Stimulated activated CD8-positive, alpha-beta memory T cell treated with anti-CD3 and anti-CD28 coated beads, Interleukin-15, amount 100 ng/mL, for 24 hours (primary cell): Measurements from ENCODE around the gene DAPK1.

Experiments used
- DNase-seq: peaks from one replicate; pipeline ENCODE4 v3.0.0-alpha.2; 2020; ENCODE audit warnings: low read depth

Gene DAPK1

DNA sequence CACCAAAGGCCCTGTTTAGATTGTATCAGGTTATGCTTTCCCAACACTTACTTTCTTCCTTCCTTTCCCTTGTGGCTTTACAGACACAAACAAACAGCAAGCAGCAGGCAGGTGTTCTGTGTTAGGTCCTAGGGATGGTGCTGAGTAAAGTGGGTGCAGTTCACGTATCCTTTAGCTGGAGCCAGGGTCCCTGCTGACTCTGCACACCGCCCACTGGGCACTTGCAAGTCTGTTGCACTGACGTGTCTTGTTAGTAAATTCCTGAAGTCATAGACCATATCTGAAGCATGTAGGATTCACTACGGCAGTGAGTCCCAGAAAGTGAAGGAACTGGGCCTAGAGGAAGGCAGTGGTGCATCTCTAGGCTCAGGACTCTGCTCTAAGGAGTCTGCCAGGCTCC, 96.5 kb downstream of the DAPK1 start:
- no peak for DNase-seq

DNA sequence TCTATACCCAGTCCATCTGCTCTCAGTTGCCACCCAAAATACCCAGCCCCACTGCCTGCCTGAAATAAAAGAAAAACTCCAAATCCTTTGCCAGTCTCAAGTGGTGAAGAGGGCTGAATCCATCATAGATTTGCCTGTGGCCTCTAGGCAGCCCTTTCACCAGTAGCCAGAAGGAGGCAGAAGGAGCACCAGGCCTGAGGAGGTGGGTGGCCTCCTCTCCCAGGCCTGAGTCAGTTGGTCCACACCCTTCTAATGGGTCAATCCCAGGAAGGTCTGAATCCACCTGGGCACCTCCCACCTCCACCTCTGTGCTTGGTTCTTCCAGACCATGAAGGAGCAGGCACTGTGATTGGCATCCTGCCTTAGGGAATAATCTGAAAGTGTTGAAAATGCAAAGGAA, 97.0 kb downstream of the DAPK1 start:
- DNase-seq, result no peak

DNA sequence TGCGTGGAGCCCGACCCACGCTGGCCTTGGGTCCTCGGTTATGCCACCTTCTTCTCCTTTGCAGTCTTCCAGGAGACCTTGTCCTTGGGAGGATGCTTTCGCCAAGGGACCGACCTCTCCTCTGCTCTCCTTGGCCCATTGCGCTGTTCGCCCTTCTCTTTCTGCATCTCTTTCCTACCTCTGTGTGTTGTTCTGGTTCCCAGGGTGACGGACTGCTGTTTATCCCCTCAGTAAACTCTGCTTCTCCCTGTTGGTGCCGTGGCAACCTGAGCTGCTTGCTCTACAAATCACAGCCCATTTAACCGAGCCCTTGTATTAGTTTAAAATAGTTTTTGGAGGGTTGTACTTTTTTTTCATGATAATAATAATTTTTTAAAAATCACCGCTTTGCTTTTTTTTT, 97.9 kb downstream of the DAPK1 start:
- no peak for DNase-seq

DNA sequence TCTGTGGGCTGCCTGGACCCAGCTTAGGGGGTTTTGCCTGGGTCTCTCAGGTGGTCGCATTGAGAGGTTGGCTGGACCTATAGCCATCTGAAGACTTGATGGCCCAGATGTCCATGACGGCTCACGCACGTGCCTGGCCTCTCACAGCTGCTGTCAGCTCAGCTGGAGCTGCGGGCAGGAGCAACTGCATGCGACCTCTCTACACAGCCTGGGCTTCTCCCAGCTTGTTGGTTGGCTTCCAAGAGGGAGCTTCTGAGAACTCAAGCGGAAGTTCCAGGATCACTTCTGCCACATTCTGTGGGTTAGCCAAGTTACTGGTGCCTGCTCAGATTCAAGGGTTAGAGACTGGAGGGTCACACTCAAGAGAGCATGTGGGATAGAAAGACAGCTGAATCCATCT, 99.2 kb downstream of the DAPK1 start:
- no peak for DNase-seq

DNA sequence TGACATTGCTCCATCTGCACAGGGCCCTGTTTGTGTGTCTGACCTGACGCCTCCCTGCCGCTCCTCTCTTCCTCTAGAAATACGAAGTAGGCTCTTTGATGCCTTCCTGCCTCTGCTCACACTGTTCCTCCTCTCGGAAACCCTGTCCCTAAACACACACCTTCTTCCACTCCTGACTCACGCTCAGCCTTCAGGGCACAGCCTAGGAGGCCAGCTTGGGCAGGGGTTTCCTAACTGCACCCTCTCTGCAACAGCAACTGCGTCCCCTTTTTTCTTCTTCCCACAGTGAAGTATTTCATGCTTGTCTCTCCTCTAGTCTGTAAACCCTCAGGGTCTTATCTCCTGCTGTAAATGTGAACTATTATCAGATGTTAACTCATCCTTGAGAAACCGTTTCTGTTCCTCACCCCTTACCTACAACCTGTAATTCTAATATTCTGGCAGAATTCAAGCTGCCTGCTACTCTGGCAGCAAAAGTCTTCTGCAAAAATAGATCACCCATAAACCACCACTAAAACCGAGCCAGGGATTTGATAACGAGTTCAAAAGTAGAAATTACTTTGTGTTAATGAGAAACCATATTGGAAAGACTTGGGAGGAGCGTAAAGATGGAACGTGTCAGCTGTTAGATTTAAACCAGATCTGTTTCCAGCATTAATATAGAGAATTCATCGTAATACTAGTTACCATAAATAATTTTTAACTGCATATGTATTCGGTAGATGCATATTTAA, 100.2 kb downstream of the DAPK1 start:
- DNase-seq, result no peak

DNA sequence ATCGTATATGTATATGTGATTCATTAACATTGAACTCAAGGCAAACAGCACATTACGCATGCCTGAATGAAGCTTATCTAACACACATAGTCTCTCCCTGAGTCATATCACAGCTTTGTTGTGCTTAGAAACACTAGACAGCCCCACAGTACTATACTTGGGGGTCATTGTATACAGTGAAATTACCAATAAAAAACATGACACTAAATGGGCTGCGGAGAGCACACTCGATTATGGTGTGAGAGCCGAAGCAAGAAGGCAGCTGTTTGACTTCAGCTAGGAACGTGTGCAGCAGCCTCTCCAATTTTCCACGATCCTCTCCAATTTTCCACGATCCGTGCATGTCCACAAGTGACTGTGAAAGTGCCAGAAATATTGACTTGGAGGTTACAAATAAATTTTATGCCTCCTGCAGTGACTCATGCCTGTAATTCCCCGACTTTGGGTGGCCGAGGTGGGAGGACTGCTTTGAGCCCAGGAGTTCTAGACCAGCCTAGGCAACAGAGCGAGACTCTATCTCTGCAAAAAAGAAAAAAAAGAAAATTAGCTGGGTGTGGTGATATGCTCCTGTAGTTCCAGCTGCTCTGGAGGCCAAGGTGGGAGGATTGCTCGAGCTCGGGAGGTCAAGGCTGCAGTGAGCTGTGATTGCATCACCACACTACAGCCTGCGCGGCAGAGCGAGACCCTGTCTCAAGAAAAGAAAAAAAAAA, 102.4 kb downstream of the DAPK1 start:
- no peak for DNase-seq

DNA sequence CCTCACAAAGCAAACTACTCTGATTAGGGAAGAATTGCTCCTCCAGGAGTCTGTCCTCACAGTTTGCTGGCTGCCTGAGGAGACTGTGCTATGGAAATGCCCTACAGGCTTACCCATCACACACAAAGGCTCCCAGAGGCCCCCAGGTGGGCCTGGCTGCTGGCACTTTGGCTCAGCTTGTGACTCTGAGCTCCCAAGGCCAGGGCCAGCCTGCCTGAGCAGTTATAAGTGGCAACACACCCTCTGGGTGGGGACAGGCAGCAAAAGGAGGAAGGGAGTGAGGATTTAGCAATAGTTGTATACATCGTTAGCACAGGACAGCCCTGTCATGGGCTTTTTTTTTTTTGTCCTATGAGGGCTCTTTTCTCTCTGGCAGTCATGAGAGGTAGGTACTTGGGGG, 103.5 kb downstream of the DAPK1 start:
- DNase-seq, result no peak

DNA sequence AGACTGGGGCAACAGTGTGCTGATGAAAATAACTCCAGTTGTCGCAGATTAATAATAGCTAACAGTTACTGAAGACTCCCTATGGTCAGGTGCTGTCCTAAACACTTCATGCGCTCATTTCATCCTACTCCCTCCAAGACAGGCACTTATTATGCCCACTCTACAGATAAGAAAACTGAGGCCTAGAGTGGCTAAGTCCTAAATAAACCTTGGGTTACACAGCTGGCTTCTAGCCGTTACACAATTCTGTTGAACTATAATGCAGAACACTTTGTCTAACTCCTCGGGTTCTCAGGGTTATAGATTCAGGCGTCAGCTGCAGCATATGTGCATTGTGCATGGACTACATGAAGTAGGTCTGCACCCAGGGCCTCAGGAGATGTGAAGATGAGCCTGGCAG, 103.9 kb downstream of the DAPK1 start:
- DNase-seq, result no peak

DNA sequence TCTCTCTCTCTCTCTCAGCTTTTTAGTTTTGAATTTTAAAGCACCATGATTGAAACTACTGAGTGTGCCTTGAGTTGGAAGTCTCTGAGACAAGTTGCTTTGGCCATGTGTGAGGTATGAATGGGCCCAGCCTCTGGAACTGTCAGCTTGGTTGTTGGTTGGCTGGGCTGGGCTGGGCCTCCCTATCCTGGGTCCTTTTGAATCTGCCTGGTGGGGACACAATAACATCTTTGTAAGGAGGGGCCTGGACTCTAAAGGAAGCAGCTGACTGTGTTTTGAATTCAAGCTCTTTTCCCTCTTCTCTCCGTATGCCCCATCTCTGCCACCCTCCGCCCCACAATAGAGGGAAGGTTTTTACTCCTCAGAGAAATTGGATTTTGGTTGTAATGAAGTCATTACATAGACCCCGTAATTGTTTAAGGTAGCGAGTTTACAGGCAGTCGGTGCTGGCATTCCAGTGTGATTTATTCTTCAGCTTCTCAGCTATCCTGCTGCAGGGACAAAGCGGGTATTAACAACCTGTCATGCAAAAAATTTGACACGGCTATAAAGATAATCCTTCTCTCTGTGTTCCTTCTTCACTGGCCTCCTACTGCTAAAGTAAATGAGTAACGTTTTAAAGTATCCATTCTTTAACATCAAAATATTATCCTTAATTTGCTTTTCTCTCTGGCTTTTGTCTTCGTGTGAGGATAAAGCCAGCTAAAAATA, 105.4 kb downstream of the DAPK1 start:
- no peak for DNase-seq

DNA sequence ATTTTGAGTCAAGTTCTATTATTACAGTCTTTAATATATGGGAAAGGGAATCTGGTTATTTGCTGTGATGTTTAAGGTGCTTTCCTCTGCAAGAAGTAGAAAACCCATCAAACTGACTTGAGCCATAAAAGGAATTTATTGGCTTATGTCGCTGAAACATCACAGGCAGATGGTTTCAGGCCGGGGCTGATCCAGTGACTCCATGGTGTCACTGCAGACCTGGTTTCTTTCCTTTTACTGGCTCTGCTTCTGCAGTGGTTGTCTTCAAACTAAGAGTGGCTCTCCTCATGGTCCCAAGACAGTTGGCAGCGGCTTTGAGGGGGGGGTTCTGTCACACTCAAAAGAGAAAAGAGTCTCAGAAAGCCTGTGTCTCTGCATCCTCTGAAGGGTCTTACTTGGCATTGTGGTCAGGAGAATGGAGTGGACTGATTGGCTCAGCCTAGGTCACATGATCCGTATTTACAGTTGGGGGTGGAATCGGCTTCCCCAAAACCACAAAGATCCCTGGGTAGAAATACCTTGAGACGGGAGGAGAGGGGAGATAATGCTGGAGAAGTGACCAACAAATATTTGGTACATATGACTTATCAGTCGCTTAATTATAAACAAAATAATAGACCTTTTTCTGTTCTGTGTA, 106.3 kb downstream of the DAPK1 start:
- DNase-seq, result no peak

DNA sequence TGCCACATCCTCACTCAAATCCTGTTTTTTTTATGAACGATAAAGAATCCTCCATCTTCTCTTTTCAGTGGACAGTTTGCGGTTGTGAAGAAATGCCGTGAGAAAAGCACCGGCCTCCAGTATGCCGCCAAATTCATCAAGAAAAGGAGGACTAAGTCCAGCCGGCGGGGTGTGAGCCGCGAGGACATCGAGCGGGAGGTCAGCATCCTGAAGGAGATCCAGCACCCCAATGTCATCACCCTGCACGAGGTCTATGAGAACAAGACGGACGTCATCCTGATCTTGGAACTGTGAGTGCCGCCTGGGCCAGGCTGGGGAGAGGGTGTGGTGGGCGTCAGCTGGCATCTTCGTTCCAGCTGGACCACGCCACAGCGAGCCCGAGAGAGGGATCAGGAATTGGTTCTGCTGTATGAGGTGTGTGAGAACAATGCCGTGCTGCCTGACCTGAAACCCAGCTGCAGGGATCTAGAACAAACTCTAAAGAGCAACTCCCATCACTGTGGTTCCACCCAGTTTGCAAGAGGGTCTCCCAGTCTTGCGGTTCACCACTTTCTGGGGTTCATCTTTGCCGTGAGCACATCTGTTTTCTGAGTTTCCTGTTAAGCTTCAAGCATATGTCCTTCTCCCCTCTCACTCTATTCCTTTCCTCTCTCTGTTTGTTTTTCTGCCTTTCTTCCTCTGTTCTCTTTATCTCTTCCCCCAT, 107.4 kb downstream of the DAPK1 start:
- no peak for DNase-seq

DNA sequence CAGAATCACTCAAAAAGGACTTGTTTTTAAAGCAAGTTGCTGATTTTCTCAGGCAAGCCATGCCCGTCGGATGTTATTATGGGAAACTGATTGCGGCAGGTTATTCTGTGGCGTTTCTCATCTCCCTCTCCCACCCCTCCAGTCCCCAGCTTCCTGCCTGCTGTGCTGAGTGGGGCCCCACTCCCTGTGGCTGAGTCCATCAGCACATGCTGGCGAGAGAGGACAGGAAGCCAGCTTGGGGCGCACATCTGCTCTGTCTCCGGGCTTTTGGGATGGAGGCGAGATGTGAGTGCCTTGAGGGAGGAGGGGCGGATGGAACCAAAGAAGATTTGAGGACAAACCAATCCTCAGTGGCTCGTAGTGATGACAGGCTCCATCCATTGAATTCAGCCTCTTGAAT, 108.0 kb downstream of the DAPK1 start:
- DNase-seq, result no peak

DNA sequence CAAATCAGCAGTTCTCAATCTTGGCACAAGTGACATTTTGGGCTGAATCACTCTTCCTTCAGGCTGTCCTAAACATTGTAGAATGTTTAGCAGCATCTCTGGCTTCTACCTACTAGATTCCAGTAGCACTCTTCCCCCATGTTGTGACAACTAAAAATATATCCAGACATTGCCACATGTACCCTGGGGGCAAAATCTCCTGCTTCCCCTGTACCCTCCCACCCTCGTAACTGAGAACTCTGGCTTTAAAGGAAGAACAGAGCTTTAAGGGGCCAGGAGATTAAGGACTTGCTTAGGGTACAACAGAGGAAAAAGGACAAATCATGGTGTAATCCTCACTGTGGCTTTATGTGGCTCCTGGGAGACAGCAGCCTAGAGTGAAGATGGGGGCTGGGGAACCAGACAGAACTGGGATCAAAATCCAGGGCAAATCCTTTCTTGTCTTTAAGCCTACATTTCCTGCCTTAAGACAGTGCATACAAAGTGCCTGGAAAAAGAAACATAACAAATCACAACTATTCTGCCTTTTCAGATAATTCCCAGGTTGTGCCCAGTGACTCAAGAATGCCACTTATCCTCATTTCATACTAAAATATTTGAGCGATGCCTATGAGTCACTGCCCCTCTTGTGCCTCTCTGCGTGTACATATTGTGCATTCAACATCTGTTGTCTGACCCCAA, 109.3 kb downstream of the DAPK1 start:
- no peak for DNase-seq

DNA sequence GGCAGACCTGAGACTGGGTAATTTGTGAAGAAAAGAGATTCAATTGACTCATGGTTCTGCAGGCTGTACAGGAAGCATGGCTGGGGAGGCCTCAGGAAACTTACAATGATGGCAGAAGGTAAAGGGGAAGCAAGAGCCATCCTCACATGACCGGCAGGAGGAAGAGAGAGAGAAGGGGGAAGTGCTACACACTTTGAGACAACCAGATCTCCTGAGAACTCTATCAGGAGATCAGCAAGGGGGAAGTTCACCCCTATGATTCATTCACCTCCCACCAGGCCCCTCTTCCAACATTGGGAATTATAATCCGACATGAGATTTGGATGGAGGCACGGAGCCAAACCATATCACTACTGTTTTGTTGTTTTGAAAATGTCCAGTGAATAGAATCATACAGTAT, 110.2 kb downstream of the DAPK1 start:
- no peak for DNase-seq

DNA sequence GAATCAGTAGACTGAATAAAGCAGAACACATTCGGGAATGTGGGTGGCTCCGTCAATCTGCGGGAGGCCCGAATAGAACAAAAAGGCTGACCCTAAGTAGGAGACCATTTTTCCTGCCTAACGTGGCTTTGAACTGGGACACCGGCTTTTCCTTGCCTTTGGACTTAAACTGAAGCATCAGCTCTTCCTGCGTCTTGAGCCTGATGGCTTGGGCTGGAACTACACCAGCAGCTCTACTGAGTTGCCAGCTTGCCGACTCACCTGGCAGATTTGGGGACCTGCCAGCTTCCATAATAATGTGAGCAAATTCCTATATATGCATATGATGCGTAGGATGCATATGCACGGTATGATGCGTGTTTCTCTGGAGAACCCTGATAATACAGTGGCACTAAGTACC, 111.3 kb downstream of the DAPK1 start:
- no peak for DNase-seq

DNA sequence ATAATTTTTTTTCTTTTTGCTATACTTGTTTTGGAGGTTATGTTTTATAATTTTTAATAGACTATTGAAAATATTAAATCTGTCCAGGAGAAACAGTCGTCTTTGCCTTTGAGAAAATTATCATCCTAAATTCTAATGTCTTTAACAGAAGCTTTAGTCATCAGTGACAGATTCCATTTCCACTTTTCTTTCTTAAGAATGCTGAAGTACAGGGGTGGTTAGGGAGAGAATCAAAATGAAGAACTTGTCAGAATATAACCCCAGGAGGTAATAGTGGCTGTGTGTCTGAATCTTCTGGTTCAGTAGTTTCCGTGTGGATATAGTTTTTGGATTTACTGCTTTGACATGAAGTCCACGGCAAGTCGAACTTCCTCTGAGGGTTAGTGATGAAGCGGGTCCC, 111.8 kb downstream of the DAPK1 start:
- DNase-seq, result no peak

DNA sequence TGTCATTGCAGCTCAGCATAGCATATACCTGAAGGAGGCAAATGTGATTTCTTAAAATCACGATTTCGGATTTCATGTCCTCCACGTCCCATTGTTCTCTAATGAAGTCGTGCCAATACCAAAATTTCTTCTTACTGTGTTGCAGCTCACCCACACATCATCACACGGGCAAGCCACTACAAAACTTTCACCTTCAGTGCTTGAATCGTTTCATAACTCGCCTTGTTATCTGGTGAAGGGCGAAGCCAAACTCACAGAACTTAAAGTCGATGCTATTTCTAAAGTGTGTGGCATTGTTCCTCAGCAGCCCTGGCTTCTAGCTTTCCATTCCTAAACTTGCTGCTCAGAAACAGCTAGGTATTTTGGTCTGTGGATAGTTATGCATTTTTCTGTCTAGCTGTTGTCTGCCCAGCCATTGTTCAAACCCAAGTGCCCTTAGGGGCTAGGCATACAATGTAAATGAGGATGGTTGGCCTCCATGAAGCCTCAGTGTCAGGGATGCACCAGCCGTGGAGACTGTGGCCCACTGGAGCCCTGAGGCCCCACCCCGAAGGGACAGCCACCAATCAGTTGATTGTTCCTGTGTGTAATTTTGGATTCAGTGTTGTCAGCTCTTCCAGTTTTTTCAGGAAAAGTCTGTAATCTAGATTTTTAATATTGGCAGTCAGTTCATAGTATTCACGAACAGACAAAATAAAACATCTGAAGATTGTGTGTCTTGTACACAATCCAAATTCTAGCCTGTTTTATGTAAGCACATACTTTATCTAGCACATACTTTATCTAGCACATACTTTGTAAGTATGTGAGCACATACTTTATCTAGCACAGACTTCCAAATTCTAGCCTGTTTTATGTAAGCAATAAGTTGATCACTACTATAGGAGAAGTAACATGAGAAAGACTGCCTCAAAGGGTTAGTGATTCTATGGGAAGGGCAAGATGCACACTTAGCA, 112.8 kb downstream of the DAPK1 start:
- no peak for DNase-seq

DNA sequence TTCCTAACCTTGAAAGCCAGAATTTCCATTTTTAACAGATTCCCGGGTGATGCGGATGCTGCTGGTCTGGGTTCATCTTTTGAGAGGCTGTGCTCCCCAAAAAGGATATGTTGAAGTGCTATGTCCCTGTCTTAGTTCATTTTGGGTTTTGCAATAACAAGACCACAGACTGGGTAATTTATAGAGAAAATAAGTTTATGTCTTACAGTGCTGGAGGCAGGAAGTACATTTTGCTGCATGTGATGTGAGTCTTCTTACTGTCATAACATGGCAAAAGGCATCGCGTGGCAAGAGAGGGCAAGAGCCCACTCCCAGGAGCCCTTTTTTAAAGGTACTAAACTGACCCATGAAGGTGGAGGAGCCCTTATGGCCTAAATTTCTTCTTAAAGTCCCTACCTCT, 114.1 kb downstream of the DAPK1 start:
- no peak for DNase-seq

DNA sequence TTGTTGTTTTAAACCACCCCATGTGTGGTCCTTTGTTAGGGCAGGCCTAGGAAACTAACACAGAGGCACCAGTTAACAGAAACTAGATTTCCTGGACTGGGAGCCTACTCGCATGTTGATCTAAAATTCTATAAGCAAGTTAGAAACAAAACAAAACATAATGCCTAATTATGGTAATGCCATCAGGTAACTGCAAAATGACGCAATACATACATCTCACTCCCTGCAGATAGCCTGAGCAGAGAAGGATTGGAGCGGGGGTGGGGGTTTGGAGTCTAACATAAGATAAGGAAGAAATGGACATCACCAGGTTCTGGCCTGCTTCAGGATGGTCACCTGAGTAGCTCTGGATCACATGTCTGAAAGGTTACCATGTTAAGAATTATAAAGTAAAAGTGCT, 114.9 kb downstream of the DAPK1 start:
- no peak for DNase-seq
